T-helper 2 cell treated with Interferon-gamma antibody and Interleukin-4, amounts not matched to agents 5 μg/mL and 100 μg/mL, for 36 hours (primary cell): ENCODE data around the gene DIRAS3.
A peak's percentile ranks its signal among the peaks of the same experiment; 100 is the strongest.

Experiments used
- DNase-seq: peaks from one replicate; pipeline ENCODE4 v3.0.0; 2021; ENCODE audit warnings: low spot score
- H3K27ac Mint-ChIP-seq: one replicate; pipeline ENCODE4 v1.8.0; 2021; ENCODE audit warnings: mild to moderate bottlenecking, mixed read lengths
- H3K27me3 Mint-ChIP-seq: one replicate; pipeline ENCODE4 v1.8.0; 2021; ENCODE audit warnings: low read depth, mixed read lengths
- H3K36me3 Mint-ChIP-seq: one replicate; pipeline ENCODE4 v1.8.0; 2021; ENCODE audit warnings: low read depth, mixed read lengths
- H3K4me1 Mint-ChIP-seq: one replicate; pipeline ENCODE4 v1.8.0; 2021; ENCODE audit warnings: low read depth, mixed read lengths
- H3K4me3 Mint-ChIP-seq: one replicate; pipeline ENCODE4 v1.8.0; 2022; ENCODE audit warnings: mild to moderate bottlenecking, moderate library complexity, mixed read lengths
- H3K9me3 Mint-ChIP-seq: one replicate; pipeline ENCODE4 v1.8.0; 2021; ENCODE audit warnings: mixed read lengths

The DIRAS3 gene

DNA sequence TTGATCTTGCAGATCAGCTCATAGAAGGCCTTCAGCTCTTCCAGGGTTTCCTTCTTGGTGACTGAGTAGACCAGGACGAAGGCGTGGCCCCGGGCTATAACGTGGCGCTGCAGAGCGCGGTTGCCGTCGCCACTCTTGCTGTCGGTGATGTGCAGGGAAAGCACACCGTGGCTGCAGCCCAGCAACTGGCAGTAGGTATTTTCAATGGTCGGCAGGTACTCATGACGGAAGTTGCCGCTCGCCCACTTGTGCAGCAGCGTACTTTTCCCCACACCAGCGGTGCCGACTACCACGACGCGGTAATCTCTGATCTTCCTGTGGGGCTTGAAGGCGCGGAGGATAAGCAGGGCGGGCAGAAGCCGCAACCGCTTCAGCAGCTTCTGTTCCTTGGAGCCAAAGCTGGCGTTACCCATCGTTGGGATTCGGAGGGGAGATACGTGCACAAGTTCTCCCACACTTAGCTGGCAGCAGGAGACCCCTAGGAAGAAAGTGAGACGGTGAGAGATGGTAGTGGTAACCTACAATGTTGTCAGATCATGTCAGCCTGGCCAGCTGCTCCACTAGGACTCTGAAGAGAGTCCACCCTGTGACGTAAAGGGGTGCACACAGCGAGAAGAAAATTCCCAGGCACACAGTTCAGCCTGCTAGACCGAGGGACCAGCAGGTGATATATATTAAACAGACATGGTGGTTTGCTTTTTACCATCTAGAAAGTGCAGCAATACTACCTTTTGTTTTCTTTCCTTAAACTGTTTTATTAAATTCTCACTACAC, 3.4 kb downstream of the DIRAS3 start:
- Mint-ChIP-seq H3K27me3 (peaks cover 30% of the 10 kb centered on the region), H3K36me3 (no peaks in the 10 kb centered on the region), H3K9me3 (no peaks in the 10 kb centered on the region), H3K4me1 (peaks cover 2% of the 10 kb centered on the region), H3K4me3 (peak overlapping the region; percentile 21), H3K27ac (no peak overlapping the region)
- no peak for DNase-seq

DNA sequence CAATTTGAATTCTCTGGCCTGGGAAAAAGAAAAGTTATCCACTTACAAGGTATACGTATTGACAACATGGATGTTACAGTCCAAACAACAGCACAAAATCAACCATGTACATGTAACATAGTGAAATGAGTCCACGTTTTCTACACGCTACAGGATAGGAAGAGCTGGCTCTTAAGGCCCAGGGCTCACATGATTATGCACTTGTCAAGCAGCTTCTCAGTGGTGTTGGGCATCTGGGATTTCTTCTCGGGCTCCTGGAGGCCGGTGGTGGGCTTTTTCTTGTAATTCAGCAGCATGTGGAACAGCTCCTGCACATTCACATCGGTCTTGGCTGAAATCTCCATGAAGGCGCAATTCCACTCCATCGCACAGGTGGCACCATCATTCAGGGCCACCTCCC, 4.0 kb downstream of the DIRAS3 start:
- H3K4me1 Mint-ChIP-seq = peaks cover 2% of the 10 kb centered on the region
- H3K4me3 Mint-ChIP-seq = no peak overlapping the region
- no peaks in the 10 kb centered on the region for H3K9me3 Mint-ChIP-seq
- no peak overlapping the region for H3K27ac Mint-ChIP-seq
- peaks cover 27% of the 10 kb centered on the region for H3K27me3 Mint-ChIP-seq
- no peaks in the 10 kb centered on the region for H3K36me3 Mint-ChIP-seq
- DNase-seq = no peak

DNA sequence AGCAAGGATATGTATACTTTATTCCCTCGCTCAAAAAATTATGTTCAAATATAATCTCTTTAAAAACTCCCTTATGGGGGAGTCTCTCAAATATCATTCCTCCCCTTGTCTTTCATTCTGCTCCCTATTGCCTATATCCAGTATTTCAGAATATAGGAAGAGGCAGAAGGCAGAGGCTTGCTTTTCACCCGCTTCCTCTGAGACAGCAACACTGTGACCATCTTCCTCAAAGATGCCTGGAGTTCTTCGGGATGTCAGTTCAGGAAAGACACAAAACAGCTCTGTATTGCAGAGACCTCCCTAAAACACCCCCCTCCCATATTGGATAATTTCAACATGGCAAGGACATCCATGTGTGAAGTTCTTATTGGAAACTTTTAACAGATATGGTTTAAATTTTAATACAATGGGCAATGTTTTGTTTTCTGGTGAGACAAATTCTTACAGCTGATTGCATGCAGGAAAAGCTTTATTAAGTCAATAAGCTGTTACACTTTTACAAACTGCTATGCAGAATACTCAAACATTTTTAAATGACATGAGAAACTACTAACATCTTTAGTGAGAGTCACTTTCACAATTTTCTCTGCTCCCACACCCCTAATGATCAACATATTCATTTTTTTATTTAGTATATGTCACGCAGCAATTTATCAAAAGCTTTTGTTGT, 4.8 kb downstream of the DIRAS3 start:
- Mint-ChIP-seq H3K4me3 (no peak overlapping the region), H3K9me3 (no peaks in the 10 kb centered on the region), H3K36me3 (no peaks in the 10 kb centered on the region), H3K4me1 (peaks cover 2% of the 10 kb centered on the region), H3K27ac (no peak overlapping the region), H3K27me3 (peaks cover 22% of the 10 kb centered on the region)
- no peak for DNase-seq

DNA sequence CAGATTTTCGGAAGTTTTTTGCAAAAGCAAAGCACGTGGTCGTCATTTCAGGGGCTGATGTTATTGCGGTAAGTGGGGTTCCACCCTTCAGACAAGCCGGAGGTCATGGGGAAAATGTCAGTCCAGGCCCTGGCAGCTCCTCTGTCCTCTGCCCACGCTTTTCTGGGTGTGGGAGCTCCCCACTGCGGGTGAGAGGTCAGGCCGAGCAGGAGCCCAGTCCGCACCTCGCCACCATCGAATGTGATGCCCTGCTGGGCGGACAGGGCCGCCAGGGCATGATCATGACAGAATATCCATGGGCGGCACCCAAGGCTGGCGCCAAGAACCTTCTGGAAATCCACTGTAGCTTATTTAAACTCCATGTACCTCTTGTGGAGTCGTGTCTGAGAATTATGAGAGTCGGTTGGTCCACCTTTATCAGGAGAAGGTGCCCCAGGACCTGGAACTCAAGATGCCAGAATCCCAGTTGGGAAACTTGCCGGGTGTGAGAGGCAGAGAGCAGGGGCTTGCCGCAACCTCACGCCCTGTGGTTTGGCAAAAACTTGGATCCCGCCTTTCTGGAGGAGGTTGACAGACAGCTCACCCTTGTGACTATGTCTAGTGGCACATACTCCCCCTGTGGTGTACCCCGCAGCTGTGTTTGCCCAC, 6.9 kb downstream of the DIRAS3 start:
- Mint-ChIP-seq H3K9me3 (no peaks in the 10 kb centered on the region), H3K27ac (no peak overlapping the region), H3K27me3 (peaks cover 8% of the 10 kb centered on the region), H3K36me3 (no peaks in the 10 kb centered on the region), H3K4me3 (no peak overlapping the region), H3K4me1 (no peaks in the 10 kb centered on the region)
- no peak for DNase-seq

DNA sequence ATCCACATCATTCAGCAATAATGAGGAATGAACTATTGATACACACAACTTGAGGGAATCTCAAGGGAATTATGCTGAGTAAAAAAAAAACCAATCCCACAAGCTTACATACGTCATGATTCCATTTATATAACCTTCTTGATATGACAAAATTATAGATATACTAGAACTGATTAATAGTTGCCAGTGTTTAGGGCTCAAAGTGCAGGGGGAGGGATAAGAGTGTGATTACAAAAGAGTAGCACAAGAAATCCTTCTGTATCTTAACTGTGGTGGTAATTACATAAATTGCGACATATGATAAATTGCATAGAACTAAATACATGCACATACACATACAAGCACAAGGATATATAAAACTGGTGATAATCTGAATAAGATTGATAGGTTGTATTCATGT, 13.5 kb downstream of the DIRAS3 start:
- no peak for DNase-seq
- H3K9me3 Mint-ChIP-seq = no peaks in the 10 kb centered on the region
- H3K4me1 Mint-ChIP-seq = no peaks in the 10 kb centered on the region
- H3K27ac Mint-ChIP-seq = no peak overlapping the region
- no peaks in the 10 kb centered on the region for H3K36me3 Mint-ChIP-seq
- no peaks in the 10 kb centered on the region for H3K27me3 Mint-ChIP-seq
- no peak overlapping the region for H3K4me3 Mint-ChIP-seq

DNA sequence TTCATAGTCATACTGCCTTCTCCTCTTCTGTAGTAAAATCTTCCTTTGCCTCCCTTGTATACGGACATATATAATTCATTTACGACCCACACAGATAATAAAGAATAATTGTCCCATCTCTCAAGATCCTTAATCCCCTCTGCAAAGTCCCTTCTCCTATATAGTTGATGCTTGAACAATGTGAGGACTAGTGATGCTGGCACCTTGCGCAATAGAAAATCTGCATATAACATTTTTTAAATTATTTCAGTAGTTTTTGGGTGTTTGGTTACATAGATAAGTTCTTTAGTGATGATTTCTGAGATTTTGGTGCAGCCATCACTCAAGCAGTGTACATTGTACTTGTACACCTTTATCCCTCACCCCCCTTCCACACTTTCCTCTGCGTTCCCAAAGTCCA, 21.0 kb downstream of the DIRAS3 start:
- Mint-ChIP-seq H3K9me3 (no peaks in the 10 kb centered on the region), H3K27ac (no peak overlapping the region), H3K4me1 (peaks cover 16% of the 10 kb centered on the region), H3K4me3 (no peak overlapping the region), H3K27me3 (peaks cover 2% of the 10 kb centered on the region), H3K36me3 (no peaks in the 10 kb centered on the region)
- no peak for DNase-seq

DNA sequence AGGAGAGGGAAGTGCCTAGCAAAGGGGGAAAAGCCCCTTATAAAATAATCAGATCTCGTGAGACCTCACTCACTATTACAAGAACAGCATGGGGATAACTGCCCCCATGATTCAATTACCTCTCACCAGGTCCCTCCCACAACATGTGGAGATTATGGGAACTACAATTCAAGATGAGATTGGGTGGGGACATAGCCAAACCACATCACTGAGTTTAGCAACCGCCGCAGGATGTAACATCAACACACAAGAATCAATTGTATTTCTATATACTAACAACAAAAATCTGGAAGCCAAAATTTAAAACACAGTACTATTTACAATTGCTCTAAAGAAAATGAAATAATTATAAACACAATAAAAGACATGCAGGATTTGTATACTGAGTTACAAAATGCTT, 21.9 kb downstream of the DIRAS3 start:
- Mint-ChIP-seq H3K4me1 (peaks cover 16% of the 10 kb centered on the region), H3K27me3 (peaks cover 2% of the 10 kb centered on the region), H3K4me3 (no peak overlapping the region), H3K27ac (no peak overlapping the region), H3K36me3 (no peaks in the 10 kb centered on the region), H3K9me3 (no peaks in the 10 kb centered on the region)
- no peak for DNase-seq

DNA sequence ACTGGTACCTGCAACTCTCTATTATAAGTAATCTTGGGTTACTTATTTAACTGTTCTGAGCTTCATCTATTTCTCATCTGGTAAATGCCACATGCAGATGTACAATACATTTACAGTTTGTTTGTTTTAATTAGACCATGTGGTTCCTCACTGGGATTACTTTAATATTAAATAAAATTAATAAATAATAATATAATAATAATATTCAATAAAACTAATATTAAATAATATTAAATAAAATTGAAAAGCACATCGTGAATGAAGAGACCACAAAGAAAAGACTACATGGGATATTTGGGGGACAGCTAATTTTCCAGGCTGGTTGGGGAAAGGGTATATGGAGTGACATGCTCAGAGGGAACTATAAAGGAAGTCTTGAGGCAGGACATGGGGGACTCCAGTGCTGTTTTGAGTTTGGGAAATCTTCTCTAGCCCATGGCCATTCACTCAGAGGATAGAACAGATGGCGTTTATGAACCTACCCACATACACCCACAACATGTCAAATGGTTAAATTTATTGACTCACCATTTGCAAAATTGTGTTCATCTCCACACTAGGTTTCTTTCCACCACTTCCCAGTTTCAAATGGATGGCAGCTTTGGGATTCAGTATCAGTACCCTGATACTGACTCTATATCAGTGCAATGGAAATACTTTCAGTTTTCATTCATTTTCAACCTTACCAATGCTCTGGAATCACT, 25.6 kb downstream of the DIRAS3 start:
- H3K4me1 Mint-ChIP-seq = peaks cover 9% of the 10 kb centered on the region
- no peak overlapping the region for H3K27ac Mint-ChIP-seq
- H3K36me3 Mint-ChIP-seq = no peaks in the 10 kb centered on the region
- H3K27me3 Mint-ChIP-seq = peaks cover 2% of the 10 kb centered on the region
- no peaks in the 10 kb centered on the region for H3K9me3 Mint-ChIP-seq
- DNase-seq = no peak
- no peak overlapping the region for H3K4me3 Mint-ChIP-seq

DNA sequence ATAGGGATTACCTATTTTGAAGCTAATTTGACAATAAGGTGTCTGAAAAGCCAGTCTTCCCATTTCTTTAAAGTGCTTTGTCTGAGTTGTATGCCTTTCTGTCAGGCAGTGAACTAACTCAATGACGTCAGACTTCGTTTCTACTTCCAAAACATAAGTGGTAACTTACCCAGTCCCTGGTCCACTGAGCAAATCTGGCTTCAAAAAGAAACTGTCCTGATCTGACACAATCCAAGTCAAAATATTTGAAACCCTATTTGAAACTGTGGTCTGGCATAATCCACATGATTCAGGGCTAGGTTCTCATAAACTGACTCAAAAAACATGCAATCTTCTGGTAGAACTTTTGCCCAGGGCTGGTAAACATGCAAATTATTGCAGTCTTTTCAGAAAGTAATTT, 34.0 kb downstream of the DIRAS3 start:
- Mint-ChIP-seq H3K4me3 (no peak overlapping the region), H3K27ac (no peak overlapping the region), H3K36me3 (no peaks in the 10 kb centered on the region), H3K27me3 (no peaks in the 10 kb centered on the region), H3K4me1 (no peaks in the 10 kb centered on the region), H3K9me3 (no peaks in the 10 kb centered on the region)
- DNase-seq = no peak

DNA sequence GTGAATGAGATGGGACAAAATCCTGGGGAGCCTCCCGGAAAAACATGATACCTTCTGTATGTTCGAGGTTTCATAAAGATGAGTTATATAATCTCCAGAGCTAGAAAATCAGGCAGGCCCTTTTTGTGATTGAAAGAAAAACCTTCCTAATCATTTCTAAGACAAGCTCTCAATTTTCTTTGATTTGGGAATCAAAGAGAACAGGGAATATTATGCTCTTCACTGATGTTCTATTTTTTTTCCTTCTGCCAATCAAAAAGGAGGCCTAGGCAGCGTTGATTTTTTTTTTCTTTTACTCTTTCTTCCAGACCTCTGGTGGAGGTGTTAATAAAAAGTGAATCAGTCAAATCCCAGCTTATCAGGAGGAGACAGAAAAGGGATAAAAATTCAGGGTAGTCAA, 34.5 kb downstream of the DIRAS3 start:
- DNase-seq = no peak
- no peaks in the 10 kb centered on the region for H3K9me3 Mint-ChIP-seq
- no peaks in the 10 kb centered on the region for H3K27me3 Mint-ChIP-seq
- H3K27ac Mint-ChIP-seq = no peak overlapping the region
- H3K4me1 Mint-ChIP-seq = no peaks in the 10 kb centered on the region
- H3K36me3 Mint-ChIP-seq = no peaks in the 10 kb centered on the region
- no peak overlapping the region for H3K4me3 Mint-ChIP-seq

DNA sequence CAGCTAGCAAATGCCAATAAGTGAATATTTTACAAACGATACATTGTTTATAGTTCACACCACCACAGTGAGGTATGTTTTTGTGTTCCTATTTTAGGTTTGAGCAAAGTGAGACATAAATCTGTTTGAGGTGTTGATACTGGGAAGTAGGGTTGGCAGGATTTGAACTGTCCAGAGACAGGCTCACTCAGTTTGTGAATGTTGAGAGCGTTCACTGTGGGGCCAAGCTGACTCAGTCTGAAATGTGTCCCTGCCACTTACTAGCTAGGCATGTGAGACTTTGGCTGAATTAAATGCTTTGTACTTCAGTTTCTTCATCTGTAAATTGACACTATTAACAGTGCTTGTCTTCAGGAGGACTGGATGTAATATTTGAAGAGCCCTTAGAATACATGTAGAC, 35.1 kb downstream of the DIRAS3 start:
- Mint-ChIP-seq H3K9me3 (no peaks in the 10 kb centered on the region), H3K4me3 (no peak overlapping the region), H3K36me3 (no peaks in the 10 kb centered on the region), H3K27ac (no peak overlapping the region), H3K4me1 (no peaks in the 10 kb centered on the region), H3K27me3 (no peaks in the 10 kb centered on the region)
- no peak for DNase-seq

DNA sequence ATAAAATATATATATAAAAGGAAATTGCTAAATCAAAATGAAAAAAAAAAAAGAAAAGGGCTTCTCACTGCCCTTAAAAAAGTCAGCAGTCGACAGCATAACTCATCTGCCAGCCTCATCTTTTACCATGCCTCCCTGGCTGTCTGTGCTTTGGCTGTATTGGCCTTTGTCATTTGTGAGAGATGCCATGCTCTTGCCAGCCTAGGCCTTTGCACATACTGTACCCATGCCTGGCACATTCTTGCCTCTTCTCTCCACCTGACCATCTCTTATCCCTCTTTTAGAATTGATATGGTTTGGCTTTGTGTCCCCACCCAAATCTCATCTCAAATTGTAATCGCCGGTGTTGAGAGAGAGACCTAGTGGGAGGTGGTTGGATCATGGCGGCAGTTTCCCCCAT, 37.1 kb downstream of the DIRAS3 start:
- H3K27me3 Mint-ChIP-seq = no peaks in the 10 kb centered on the region
- no peak for DNase-seq
- no peaks in the 10 kb centered on the region for H3K9me3 Mint-ChIP-seq
- H3K4me3 Mint-ChIP-seq = no peak overlapping the region
- no peaks in the 10 kb centered on the region for H3K4me1 Mint-ChIP-seq
- no peak overlapping the region for H3K27ac Mint-ChIP-seq
- no peaks in the 10 kb centered on the region for H3K36me3 Mint-ChIP-seq

DNA sequence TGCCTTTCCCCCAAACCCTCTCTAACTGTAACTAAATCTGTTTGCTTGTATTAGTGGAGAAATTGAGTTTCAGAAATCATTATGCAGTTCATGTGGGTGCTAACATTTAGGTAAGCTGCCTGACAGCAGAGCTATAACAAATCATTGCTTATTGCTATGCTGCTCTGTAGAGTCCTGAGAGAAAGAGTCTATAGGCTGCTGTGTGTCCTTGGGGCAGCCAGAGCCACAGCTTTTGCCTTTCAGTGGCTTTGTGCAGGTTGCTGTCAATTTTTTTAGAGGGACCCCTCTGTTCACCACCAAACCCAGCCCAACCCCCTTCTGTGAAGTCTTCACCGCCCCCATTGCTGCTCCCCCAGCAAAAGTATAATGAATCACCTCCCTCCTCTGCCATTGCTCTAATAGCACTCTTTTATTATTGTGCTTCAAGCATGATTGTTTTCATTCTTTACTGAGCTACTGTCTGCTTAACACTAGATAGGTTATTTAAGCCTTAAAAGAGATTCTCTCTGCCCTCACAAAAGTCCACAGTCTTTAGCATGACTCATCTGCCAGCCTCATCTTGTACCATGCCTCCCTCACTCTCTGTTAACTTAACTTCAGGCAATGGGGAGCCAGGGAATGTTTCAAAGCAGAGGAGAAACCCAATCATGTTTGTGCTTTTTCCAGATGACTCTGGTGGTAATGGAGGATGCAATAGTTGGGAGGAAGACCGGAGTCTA, 38.6 kb downstream of the DIRAS3 start:
- DNase-seq = no peak
- Mint-ChIP-seq H3K4me1 (no peaks in the 10 kb centered on the region), H3K27ac (no peak overlapping the region), H3K4me3 (no peak overlapping the region), H3K27me3 (no peaks in the 10 kb centered on the region), H3K36me3 (no peaks in the 10 kb centered on the region), H3K9me3 (no peaks in the 10 kb centered on the region)
